Chondrocyte (in vitro differentiated cells): Measurements from ENCODE around the gene ABCD3. TPM values are rescaled to one million over a fixed set of nuclear protein-coding genes. Genes with fewer than 3 reads are reported as not detected.

ENCODE experiments used
- DNase-seq: peaks from one replicate; pipeline ENCODE4 v3.0.0; 2021; ENCODE audit warnings: mixed read lengths, low spot score
- H3K27ac Mint-ChIP-seq: one replicate; pipeline ENCODE4 v1.8.0; 2021; ENCODE audit warnings: mild to moderate bottlenecking, moderate library complexity, mixed read lengths; ENCODE audit not compliant: unreplicated experiment
- H3K27me3 Mint-ChIP-seq: 2 replicates; pipeline ENCODE4 v1.8.0; 2021; ENCODE audit warnings: low read depth, mixed read lengths
- H3K36me3 Mint-ChIP-seq: 2 replicates; pipeline ENCODE4 v1.8.0; 2021; ENCODE audit warnings: low read depth, mixed read lengths
- H3K4me1 Mint-ChIP-seq: 2 replicates; pipeline ENCODE4 v1.8.0; 2021; ENCODE audit warnings: low read depth, mild to moderate bottlenecking, mixed read lengths
- H3K4me3 Mint-ChIP-seq: one replicate; pipeline ENCODE4 v1.8.0; 2021; ENCODE audit warnings: mild to moderate bottlenecking, moderate library complexity, mixed read lengths; ENCODE audit not compliant: unreplicated experiment
- H3K9me3 Mint-ChIP-seq: 2 replicates; pipeline ENCODE4 v1.8.0; 2021; ENCODE audit warnings: low read depth, mixed read lengths
- CTCF ChIP-seq: fragments of 200-600 bp; sonication (generic); IDR thresholded peaks from 2 replicates; pipeline ENCODE4 v1.5.0; 2021; ENCODE audit warnings: antibody characterized with exemption, mild to moderate bottlenecking, moderate library complexity
- total RNA-seq: library from RNA; stranded (reverse); gene quantifications from 3 replicates; pipeline ENCODE4 v1.2.1, GENCODE V29; 2021

ABCD3 gene
- total RNA-seq, 1 donor from 2014 or later = 36.1 TPM

GRCh38 chr1:94528826-94529225, 110.6 kb downstream of the ABCD3 start:
- Mint-ChIP-seq H3K27ac (no peak overlapping the region), H3K27me3 (no peaks in the 10 kb centered on the region), H3K4me1 (peaks cover 6% of the 10 kb centered on the region), H3K36me3 (peaks cover 16% of the 10 kb centered on the region), H3K4me3 (no peak overlapping the region), H3K9me3 (no peaks in the 10 kb centered on the region)
- no peak for TF ChIP-seq CTCF
- no peak for DNase-seq

- Mint-ChIP-seq H3K9me3 (no peaks in the 10 kb centered on the region), H3K27ac (no peak overlapping the region), H3K36me3 (peaks cover 16% of the 10 kb centered on the region), H3K4me3 (no peak overlapping the region), H3K27me3 (no peaks in the 10 kb centered on the region), H3K4me1 (peaks cover 6% of the 10 kb centered on the region)
- DNase-seq = no peak
- no peak for TF ChIP-seq CTCF
Measured at GRCh38 chr1:94529416-94529815, 111.2 kb downstream of the ABCD3 start.

- DNase-seq = no peak
- H3K4me1 Mint-ChIP-seq = peaks cover 6% of the 10 kb centered on the region
- H3K27me3 Mint-ChIP-seq = no peaks in the 10 kb centered on the region
- H3K36me3 Mint-ChIP-seq = peaks cover 19% of the 10 kb centered on the region
- TF ChIP-seq CTCF = no peak
- no peak overlapping the region for H3K27ac Mint-ChIP-seq
- no peaks in the 10 kb centered on the region for H3K9me3 Mint-ChIP-seq
- no peak overlapping the region for H3K4me3 Mint-ChIP-seq
Measured at GRCh38 chr1:94530373-94530878, 112.2 kb downstream of the ABCD3 start.

GRCh38 chr1:94531664-94532063, 113.5 kb downstream of the ABCD3 start:
- Mint-ChIP-seq H3K27ac (no peak overlapping the region), H3K9me3 (no peaks in the 10 kb centered on the region), H3K4me3 (no peak overlapping the region), H3K36me3 (peaks cover 19% of the 10 kb centered on the region), H3K27me3 (no peaks in the 10 kb centered on the region), H3K4me1 (peaks cover 6% of the 10 kb centered on the region)
- no peak for DNase-seq
- no peak for TF ChIP-seq CTCF

- Mint-ChIP-seq H3K9me3 (no peaks in the 10 kb centered on the region), H3K4me3 (no peak overlapping the region), H3K27me3 (no peaks in the 10 kb centered on the region), H3K36me3 (peaks cover 19% of the 10 kb centered on the region), H3K4me1 (peaks cover 6% of the 10 kb centered on the region), H3K27ac (no peak overlapping the region)
- TF ChIP-seq CTCF = peak; percentile 57
- DNase-seq = no peak
Measured at GRCh38 chr1:94532077-94532476, 113.9 kb downstream of the ABCD3 start.
